Heart left ventricle (tissue), 16 donors: ENCODE measurements around the gene EBF4. TPM values are rescaled to one million over a fixed set of nuclear protein-coding genes. Genes with fewer than 3 reads are reported as not detected.
A peak's percentile ranks its signal among the peaks of the same experiment; 100 is the strongest.

ENCODE experiments used
- ATAC-seq, 4 donors: fragments of 200-7000 bp; cut with Tn5 transposase; one replicate each; pipeline ENCODE4 v1.9.1; 2020 to 2022; ENCODE audit warnings: moderate library complexity in 4 of 4, mild to moderate bottlenecking in 3 of 4, moderate number of reproducible peaks in 1 of 4
- DNase-seq, 5 donors: peaks; one replicate each; pipeline ENCODE4 v3.0.0-alpha.2; 2020
- H3K27ac ChIP-seq, 12 donors: fragments of 200-600 bp; sonication (generic) in 4 of 12; one replicate each; pipeline versions ENCODE4 v1.5.0 to v1.8.0; 2016 to 2022; ENCODE audit warnings: mild to moderate bottlenecking in 2 of 12
- H3K27me3 ChIP-seq, 9 donors: fragments of 200-600 bp; sonication (generic) in 2 of 9; one replicate each; pipeline versions ENCODE4 v1.5.1 to v1.8.0; 2016 to 2022; ENCODE audit warnings: mild to moderate bottlenecking in 3 of 9
- H3K36me3 ChIP-seq, 9 donors: fragments of 200-600 bp; sonication (generic) in 2 of 9; one replicate each; pipeline versions ENCODE4 v1.5.0 to v1.8.0; 2018 to 2022; ENCODE audit warnings: mild to moderate bottlenecking in 2 of 9
- H3K4me1 ChIP-seq, 12 donors: fragments of 200-600 bp; sonication (generic) in 4 of 12; one replicate each; pipeline versions ENCODE4 v1.5.0 to v1.8.0; 2016 to 2022; ENCODE audit warnings: mild to moderate bottlenecking in 3 of 12
- H3K4me3 ChIP-seq, 12 donors: fragments of 200-600 bp; sonication (generic) in 4 of 12; one replicate each; pipeline versions ENCODE4 v1.5.0 to v1.8.0; 2017 to 2022; ENCODE audit warnings: mild to moderate bottlenecking in 9 of 12, moderate library complexity in 4 of 12
- H3K9me3 ChIP-seq, 12 donors: fragments of 200-600 bp; sonication (generic) in 4 of 12; one replicate each; pipeline versions ENCODE4 v1.5.0 to v1.8.0; 2016 to 2022; ENCODE audit warnings: mild to moderate bottlenecking in 1 of 12
- CTCF ChIP-seq, 12 donors: fragments of 200-600 bp; sonication (generic) in 4 of 12; IDR thresholded peaks; one replicate each; pipeline versions ENCODE4 v1.5.0 to v1.8.0; 2018 to 2022; ENCODE audit warnings: antibody characterized with exemption in 12 of 12, mild to moderate bottlenecking in 5 of 12
- POLR2A ChIP-seq, 2 donors: fragments of 450-650 bp; IDR thresholded peaks; one replicate each; pipeline ENCODE4 v1.6.1; 2017; ENCODE audit warnings: antibody characterized with exemption in 2 of 2, mild to moderate bottlenecking in 2 of 2, moderate library complexity in 2 of 2
- WGBS, 4 donors: extraction: QIAGEN DNeasy Blood & Tissue Kit in 2 of 4; methylation state at CpG; one replicate each; pipeline versions ENCODE4 v1.1.5 to v1.1.7; 2013 to 2018; 5-methylcytosine and 5-hydroxymethylcytosine counted together
- intact Hi-C, 10 donors: fragments of 100-400 bp; cut with DNase I; formaldehyde crosslinking; loops; one replicate each; pipeline versions ENCODE4 v1.11.1 to v1.14.2; 2022
- polyA plus RNA-seq, 2 donors: library from polyadenylated mRNA; stranded (reverse); fragments of 200-250 nt; gene quantifications; one replicate each; pipeline ENCODE4 v1.2.3, GENCODE V29; 2013
- total RNA-seq, 9 donors: library from RNA; depleted of rRNA in 2 of 9; stranded (reverse); fragments of >200 nt in 2 of 9; fragmentation: NEBNext Ultra II Directional in 3 of 9; extraction: Animal tissue kit (Norgen Biotek cat#: 25700) in 3 of 9; gene quantifications; one replicate each; pipeline versions ENCODE4 v1.1.0 to v1.2.4, GENCODE V29; 2016 to 2023
- donor health status: ischemic (EF 13 %, LVEDD 7.1; RV severe dilation, severe dysfunction).
- donor health status: healthy with polysubstance abuse.
- donor health status: DM: no; HTN: yes; CAD: no.
- donor health status: DM: no; HTN: no; CAD: no.
- donor health status: ischemic (EF 25% LVEDD 6.9; RV normal size, moderate dysfunction).
- donor health status: ischemic (EF 25% LVEDD 5.7; RV mildly dilated, moderate dysfunction).
- donor health status: healthy.
- donor health status: DM: yes; HTN: yes; CAD: no.
- donor health status: ischemic (EF 35%, LVEDD 5.7; RV mildly dilated, moderate dysfunction).
- donor health status: nonischemic (EF 11% LVEDD 7.7; RV severe dilation, severe dysfunction).
- donor health status: DM: yes; HTN: yes; CAD: no.
- donor health status: PGD.
- donor health status: ischemic (EF 29% LVEDD 5.4; RV normal size, mild dysfunction).
- donor health status: nonischemic (EF 23%, LVEDD 6.1; RV moderate dilation, normal function).

EBF4 gene
- total and polyA plus RNA-seq, 11 donors, result 2.5 to 6.4 (median 3.8) TPM

- 85 to 90% (median 89%) methylated on average over 8 to 9 of the region's 9 CpGs for WGBS, 4 donors
- intact Hi-C loops, result no loop called here
- ATAC-seq (no peak), DNase-seq (no peak)
- H3K27me3 ChIP-seq, result no peaks in the 10 kb centered on the region
- no peak overlapping the region for H3K27ac ChIP-seq
- H3K4me3 ChIP-seq, result no peak overlapping the region
- TF ChIP-seq CTCF (IDR thresholded peaks at IDR 0.05), result no peak
- no peak for TF ChIP-seq POLR2A (IDR thresholded peaks at IDR 0.05)
- no peaks in the 10 kb centered on the region for H3K4me1 ChIP-seq
- H3K36me3 ChIP-seq, result no peaks in the 10 kb centered on the region
- H3K9me3 ChIP-seq, result no peaks in the 10 kb centered on the region
Measured at GRCh38 chr20:2708665-2709064, 16.1 kb downstream of the EBF4 start.

DNA sequence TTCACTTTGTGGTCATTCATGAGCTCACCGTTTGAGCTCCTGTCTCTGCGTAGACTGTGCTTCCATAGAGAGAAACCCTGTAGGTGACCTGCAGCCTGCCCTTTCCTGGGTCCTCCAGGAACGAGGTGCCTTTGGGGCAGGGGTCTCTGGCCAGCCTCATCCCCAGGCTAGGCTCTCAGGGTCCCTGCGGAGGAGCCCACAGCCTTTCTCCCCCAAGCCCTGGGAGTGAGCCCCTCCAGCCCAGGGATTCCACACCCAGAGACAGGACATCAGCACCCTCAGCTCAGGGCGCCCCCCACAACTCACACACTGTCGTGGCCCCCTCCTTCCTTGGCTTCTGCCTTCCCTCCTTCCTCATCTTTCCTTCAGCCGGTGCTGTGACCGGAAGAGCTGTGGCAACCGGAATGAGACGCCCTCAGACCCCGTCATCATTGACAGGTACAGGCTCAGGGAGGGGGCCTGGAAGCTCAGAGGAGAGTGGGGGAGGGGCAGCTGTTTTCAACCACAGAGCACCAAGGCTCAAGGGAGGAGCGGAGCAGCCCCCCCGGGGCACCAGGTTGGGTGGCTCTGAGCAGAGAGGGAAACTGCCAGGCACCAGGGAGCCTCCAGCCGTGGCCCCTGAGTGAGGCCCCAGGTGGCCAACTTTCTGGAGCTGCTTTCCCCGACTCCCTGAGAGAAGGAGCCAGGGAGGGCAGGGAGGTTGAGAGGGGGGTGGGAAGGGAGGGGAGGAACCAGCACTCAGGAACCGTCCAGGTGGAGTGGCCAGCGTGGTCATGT is 16.8 kb downstream of the EBF4 start:
- intact Hi-C loops, result no loop called here
- no peak overlapping the region for H3K4me3 ChIP-seq
- ATAC-seq (no peak), DNase-seq (no peak)
- no peak overlapping the region for H3K27ac ChIP-seq
- no peaks in the 10 kb centered on the region for H3K27me3 ChIP-seq
- no peaks in the 10 kb centered on the region for H3K9me3 ChIP-seq
- TF ChIP-seq POLR2A (IDR thresholded peaks at IDR 0.05), result no peak
- no peak for TF ChIP-seq CTCF (IDR thresholded peaks at IDR 0.05)
- no peaks in the 10 kb centered on the region for H3K4me1 ChIP-seq
- H3K36me3 ChIP-seq, result no peaks in the 10 kb centered on the region
- 71 to 80% (median 73%) methylated on average over 14 to 17 of the region's 17 CpGs for WGBS, 4 donors

- H3K9me3 ChIP-seq, result peaks cover 0 to 19% (median 6%) of the 10 kb centered on the region in 12 donors
- intact Hi-C loops, result no loop called here
- no peak overlapping the region for H3K4me3 ChIP-seq
- TF ChIP-seq CTCF (IDR thresholded peaks at IDR 0.05) (peak in 3 of 12 donors; percentile 5 to 19 (median 8)), POLR2A (IDR thresholded peaks at IDR 0.05) (no peak)
- H3K27ac ChIP-seq, result no peak overlapping the region
- H3K4me1 ChIP-seq, result no peaks in the 10 kb centered on the region
- H3K36me3 ChIP-seq, result no peaks in the 10 kb centered on the region
- no peaks in the 10 kb centered on the region for H3K27me3 ChIP-seq
- no peak for ATAC-seq
- no peak for DNase-seq
- WGBS, 4 donors, result 24 to 35% (median 27%) methylated on average over 3 of the region's 3 CpGs
Measured at GRCh38 chr20:2713285-2713684, 20.7 kb downstream of the EBF4 start.

DNA sequence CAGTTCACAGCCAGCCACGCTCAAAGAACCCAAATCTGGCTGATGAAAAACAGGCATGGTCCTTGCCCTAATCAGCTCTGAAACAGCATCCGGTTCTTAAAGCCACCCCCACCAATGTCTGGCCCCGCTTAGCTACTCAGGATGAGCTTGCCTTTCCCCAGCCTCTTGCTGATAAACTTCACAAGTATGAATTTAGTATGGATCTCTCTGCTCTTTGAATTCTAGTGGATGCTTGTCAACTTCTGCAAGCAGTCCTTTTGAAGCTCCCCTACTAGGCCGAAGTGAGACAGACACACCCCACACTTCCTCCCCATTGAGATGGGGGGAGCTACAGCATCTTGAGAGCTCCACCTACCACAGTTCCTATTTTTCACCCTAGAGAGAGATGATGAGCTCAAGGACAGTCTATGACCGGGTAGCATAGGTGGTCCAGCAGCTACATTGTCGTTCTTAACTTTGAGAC is 36.7 kb downstream of the EBF4 start:
- Histone ChIP-seq H3K4me3 (no peak overlapping the region), H3K4me1 (no peaks in the 10 kb centered on the region), H3K27me3 (no peaks in the 10 kb centered on the region), H3K27ac (peak overlapping the region in 1 of 12 donors; percentile 39), H3K36me3 (peaks cover 0 to 4% (median 0%) of the 10 kb centered on the region in 9 donors), H3K9me3 (peaks cover 0 to 28% (median 3%) of the 10 kb centered on the region in 12 donors)
- DNase-seq, result no peak
- WGBS, 4 donors, result 44 to 62% (median 55%) methylated on average over 6 of the region's 6 CpGs
- no peak for ATAC-seq
- intact Hi-C loops, result no loop called here
- no peak for TF ChIP-seq CTCF (IDR thresholded peaks at IDR 0.05)
- no peak for TF ChIP-seq POLR2A (IDR thresholded peaks at IDR 0.05)
